Measurements from ENCODE around the gene CBX8. TPM values are rescaled to one million over a fixed set of nuclear protein-coding genes. Genes with fewer than 3 reads are reported as not detected.

The CBX8 gene
- polyA plus RNA-seq, 3 donors, result 0.51 to 2.5 (median 2.5) TPM

DNA sequence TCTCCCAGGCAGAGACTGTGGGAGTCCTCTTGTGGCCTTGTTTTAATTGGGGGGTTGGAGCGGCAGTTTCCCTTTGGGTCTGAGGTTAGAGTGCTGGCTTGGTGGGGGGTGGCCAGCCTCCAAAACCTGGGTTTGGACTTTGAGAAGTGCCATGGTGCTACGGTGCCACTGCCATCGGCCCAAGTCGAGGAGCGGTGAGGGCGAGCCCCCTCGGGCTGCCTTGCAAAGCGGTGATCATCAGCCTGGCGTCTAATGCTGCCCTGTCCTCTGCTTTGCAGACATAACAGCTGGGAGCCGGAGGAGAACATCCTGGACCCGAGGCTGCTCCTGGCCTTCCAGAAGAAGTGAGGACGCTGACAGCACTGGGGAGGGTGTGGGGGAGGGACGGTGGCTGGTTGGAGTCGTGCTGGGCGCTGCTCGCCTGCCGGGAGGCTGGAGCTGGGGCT, 17.8 kb downstream of the CBX8 start:
- Mint-ChIP-seq H3K4me1 (peaks cover 37% of the 10 kb centered on the region), H3K36me3 (peaks cover 8 to 12% of the 10 kb centered on the region in 2 donors), H3K27ac (no peak overlapping the region), H3K27me3 (ENCODE audit: low read depth in 3 of 3) (peaks cover 52 to 80% (median 65%) of the 10 kb centered on the region in 3 donors), H3K4me3 (peak overlapping the region; percentile 81 to 94), H3K9me3 (peaks cover 0 to 6% (median 3%) of the 10 kb centered on the region in 7 donors)
- TF ChIP-seq, protein P1, sequence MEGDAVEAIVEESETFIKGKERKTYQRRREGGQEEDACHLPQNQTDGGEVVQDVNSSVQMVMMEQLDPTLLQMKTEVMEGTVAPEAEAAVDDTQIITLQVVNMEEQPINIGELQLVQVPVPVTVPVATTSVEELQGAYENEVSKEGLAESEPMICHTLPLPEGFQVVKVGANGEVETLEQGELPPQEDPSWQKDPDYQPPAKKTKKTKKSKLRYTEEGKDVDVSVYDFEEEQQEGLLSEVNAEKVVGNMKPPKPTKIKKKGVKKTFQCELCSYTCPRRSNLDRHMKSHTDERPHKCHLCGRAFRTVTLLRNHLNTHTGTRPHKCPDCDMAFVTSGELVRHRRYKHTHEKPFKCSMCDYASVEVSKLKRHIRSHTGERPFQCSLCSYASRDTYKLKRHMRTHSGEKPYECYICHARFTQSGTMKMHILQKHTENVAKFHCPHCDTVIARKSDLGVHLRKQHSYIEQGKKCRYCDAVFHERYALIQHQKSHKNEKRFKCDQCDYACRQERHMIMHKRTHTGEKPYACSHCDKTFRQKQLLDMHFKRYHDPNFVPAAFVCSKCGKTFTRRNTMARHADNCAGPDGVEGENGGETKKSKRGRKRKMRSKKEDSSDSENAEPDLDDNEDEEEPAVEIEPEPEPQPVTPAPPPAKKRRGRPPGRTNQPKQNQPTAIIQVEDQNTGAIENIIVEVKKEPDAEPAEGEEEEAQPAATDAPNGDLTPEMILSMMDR (IDR thresholded peaks at IDR 0.05), result no peak
- intact Hi-C loops (cut with micrococcal nuclease), result no loop called here
- Histone ChIP-seq H3K27ac (ENCODE audit: low read depth in 1 of 2, low read length in 2 of 2) (no peak overlapping the region), H3K27me3 (ENCODE audit: control insufficient read depth in 2 of 2, insufficient read depth in 2 of 2, low read length in 2 of 2) (peaks cover 16 to 70% of the 10 kb centered on the region in 2 donors), H4K20me1 (ENCODE audit: insufficient read depth, low read length) (no peaks in the 10 kb centered on the region), H3K9ac (ENCODE audit: insufficient read depth, low read length, poor library complexity, severe bottlenecking) (no peak overlapping the region), H2AFZ (ENCODE audit: insufficient read depth, low read depth, low read length, poor library complexity, severe bottlenecking) (peak overlapping the region; percentile 85), H3K36me3 (replicated peaks in 1 of 2; ENCODE audit: control insufficient read depth in 1 of 2, insufficient read depth in 2 of 2, low read length in 2 of 2) (no peaks in the 10 kb centered on the region), H3K9me3 (replicated peaks in 1 of 2; ENCODE audit: control insufficient read depth in 1 of 2, insufficient read depth in 1 of 2, low read length in 2 of 2) (no peaks in the 10 kb centered on the region), H3K79me2 (ENCODE audit: insufficient read depth, low read length) (no peaks in the 10 kb centered on the region), H3K4me3 (replicated peaks in 1 of 3; ENCODE audit: low read depth in 2 of 3, low read length in 3 of 3) (peak overlapping the region in 2 of 3 experiments; percentile 30 to 76), H3K4me2 (replicated peaks; ENCODE audit: extremely low read depth, low read length, poor library complexity, severe bottlenecking) (peak overlapping the region; percentile 92), H3K4me1 (ENCODE audit: control insufficient read depth in 1 of 2, insufficient read depth in 2 of 2, low read length in 2 of 2) (peaks cover 28 to 32% of the 10 kb centered on the region in 2 donors)
- WGBS (ENCODE audit: insufficient coverage), result 12% methylated on average over 11 of the region's 17 CpGs
- no peak for DNase-seq

DNA sequence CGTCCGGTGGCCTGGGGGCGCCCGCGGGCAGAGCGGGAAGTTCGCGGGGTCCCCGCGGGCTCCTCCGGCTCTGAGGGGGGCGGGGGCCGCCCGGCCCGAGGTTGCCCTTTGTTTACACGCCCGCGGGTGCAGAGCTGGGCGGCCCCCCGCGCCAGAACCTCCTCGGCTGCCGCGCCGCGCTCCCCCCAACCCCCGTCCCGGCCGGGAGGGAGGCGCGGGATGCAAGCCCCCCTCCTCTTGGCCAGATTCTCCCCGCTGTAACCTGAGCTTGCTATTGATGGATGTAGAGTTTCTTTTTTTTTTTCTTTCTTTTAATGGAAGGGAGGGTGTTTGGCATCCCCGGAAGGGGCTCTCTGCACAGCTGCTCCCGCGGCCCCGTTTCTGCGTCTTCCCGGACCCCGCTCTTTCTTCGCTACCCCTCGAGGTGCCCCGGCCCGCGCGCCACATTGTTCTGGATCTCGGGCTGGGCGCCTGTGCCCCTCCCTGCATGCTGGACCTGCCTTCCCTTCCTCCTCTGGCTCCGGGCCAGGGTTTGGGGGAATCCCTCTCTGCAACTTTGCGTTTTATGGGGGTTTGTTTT, 18.3 kb downstream of the CBX8 start:
- H3K79me2 ChIP-seq (ENCODE audit: insufficient read depth, low read length), result no peaks in the 10 kb centered on the region

More for the DNA sequence above, 18.3 kb downstream of the CBX8 start:
- H3K27me3 Mint-ChIP-seq (ENCODE audit: low read depth in 3 of 3), result peaks cover 57 to 85% (median 70%) of the 10 kb centered on the region in 3 donors
- Histone ChIP-seq H4K20me1 (ENCODE audit: insufficient read depth, low read length) (no peaks in the 10 kb centered on the region), H3K4me1 (ENCODE audit: control insufficient read depth in 1 of 2, insufficient read depth in 2 of 2, low read length in 2 of 2) (peaks cover 28 to 32% of the 10 kb centered on the region in 2 donors), H3K4me2 (replicated peaks; ENCODE audit: extremely low read depth, low read length, poor library complexity, severe bottlenecking) (peak overlapping the region; percentile 92), H3K9ac (ENCODE audit: insufficient read depth, low read length, poor library complexity, severe bottlenecking) (peak overlapping the region; percentile 58), H3K27me3 (ENCODE audit: control insufficient read depth in 2 of 2, insufficient read depth in 2 of 2, low read length in 2 of 2) (peaks cover 16 to 76% of the 10 kb centered on the region in 2 donors), H2AFZ (ENCODE audit: insufficient read depth, low read depth, low read length, poor library complexity, severe bottlenecking) (peak overlapping the region; percentile 85), H3K4me3 (replicated peaks in 1 of 3; ENCODE audit: low read depth in 2 of 3, low read length in 3 of 3) (peak overlapping the region; percentile 30 to 76 (median 54)), H3K27ac (ENCODE audit: low read depth in 1 of 2, low read length in 2 of 2) (no peak overlapping the region), H3K36me3 (replicated peaks in 1 of 2; ENCODE audit: control insufficient read depth in 1 of 2, insufficient read depth in 2 of 2, low read length in 2 of 2) (no peaks in the 10 kb centered on the region), H3K9me3 (replicated peaks in 1 of 2; ENCODE audit: control insufficient read depth in 1 of 2, insufficient read depth in 1 of 2, low read length in 2 of 2) (no peaks in the 10 kb centered on the region)
- DNase-seq, result no peak
- TF ChIP-seq, protein P1 (IDR thresholded peaks at IDR 0.05), result no peak
- WGBS (ENCODE audit: insufficient coverage), result 0% methylated on average over 31 of the region's 49 CpGs
- intact Hi-C loops (cut with micrococcal nuclease), result no loop called here
- H3K36me3 Mint-ChIP-seq, result peaks cover 8 to 11% of the 10 kb centered on the region in 2 donors
- peaks cover 0 to 8% (median 3%) of the 10 kb centered on the region in 7 donors for H3K9me3 Mint-ChIP-seq
- peak overlapping the region; percentile 81 to 94 for H3K4me3 Mint-ChIP-seq
- H3K4me1 Mint-ChIP-seq, result peaks cover 37% of the 10 kb centered on the region
- H3K27ac Mint-ChIP-seq, result peak overlapping the region in 2 of 7 donors; percentile 24 to 67
